ENCODE data around the gene PATZ1.

GRCh38 chr22:31284281-31285155, 61.6 kb downstream of the PATZ1 start:
- TF ChIP-seq POLR2A (IDR thresholded peaks at IDR 0.05), result no peak
- no peak for TF ChIP-seq CTCF (IDR thresholded peaks at IDR 0.05)

Measured in ovary (tissue), 3 donors.